PC-3 (cell line): ENCODE measurements around the gene ARHGAP6.

Experiments used
- CTCF ChIP-seq: fragments of 300-600 bp; sonication (generic); conservative IDR thresholded peaks from 2 replicates; pipeline ENCODE4 v1.5.1; 2017; ENCODE audit warnings: antibody characterized with exemption, low read depth, mild to moderate bottlenecking, low read length
- EZH2 ChIP-seq: fragments of 300-600 bp; sonication (generic); IDR thresholded peaks from one replicate; pipeline ENCODE4 v1.6.1; 2017; ENCODE audit warnings: antibody characterized with exemption, mild to moderate bottlenecking, low read length; ENCODE audit not compliant: unreplicated experiment
- EZH2phosphoT487 ChIP-seq: fragments of 300-600 bp; sonication (generic); IDR thresholded peaks from 2 replicates; pipeline ENCODE4 v1.6.1; 2018; ENCODE audit warnings: mild to moderate bottlenecking, antibody characterized with exemption, low read length, borderline replicate concordance

- no peak for TF ChIP-seq CTCF
- no peak for TF ChIP-seq EZH2
- TF ChIP-seq EZH2phosphoT487, result no peak
Observed at GRCh38 chrX:11210415-11210801, 455.3 kb downstream of the ARHGAP6 start.
